ENCODE results near the gene RPTOR. TPM values are rescaled to one million over a fixed set of nuclear protein-coding genes. Genes with fewer than 3 reads are reported as not detected.

The RPTOR gene
- total RNA-seq, 1 donor = 27.9 TPM

DNA sequence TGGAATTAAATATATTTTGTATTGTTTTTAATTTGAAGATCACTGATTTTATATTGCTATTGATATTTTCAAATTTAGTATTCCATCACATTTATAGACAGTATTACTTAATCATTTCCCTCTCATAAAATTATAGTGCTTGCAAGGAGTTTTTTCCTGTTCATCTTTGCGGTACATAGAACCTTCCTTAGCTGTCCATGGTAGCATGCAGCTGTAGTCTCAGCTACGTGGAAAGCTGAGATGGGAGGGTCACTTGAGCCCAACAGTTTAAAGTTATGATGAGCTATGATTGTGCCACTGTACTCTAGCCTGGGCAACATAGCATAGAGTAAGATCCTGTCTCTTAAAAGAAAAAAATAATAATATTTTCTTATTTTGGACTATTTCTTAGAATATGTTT lies 231.2 kb downstream of the RPTOR start:
- Histone ChIP-seq H3K9me3 (ENCODE audit: low read depth, low read length) (no peaks in the 10 kb centered on the region), H3K27me3 (ENCODE audit: insufficient read depth, low read length) (no peaks in the 10 kb centered on the region), H3K4me1 (ENCODE audit: insufficient read depth, low read length) (peaks cover 10% of the 10 kb centered on the region), H3K4me3 (ENCODE audit: insufficient read depth, low read length) (no peak overlapping the region), H3K27ac (ENCODE audit: low read depth, low read length) (no peak overlapping the region), H3K36me3 (ENCODE audit: insufficient read depth, low read length) (peaks cover 6% of the 10 kb centered on the region), H3K79me2 (ENCODE audit: insufficient read depth, low read length) (no peaks in the 10 kb centered on the region), H4K20me1 (ENCODE audit: insufficient read depth, low read length) (no peaks in the 10 kb centered on the region), H2AFZ (ENCODE audit: low read length) (no peak overlapping the region), H3K4me2 (ENCODE audit: insufficient read depth, low read length) (no peak overlapping the region)
- TF ChIP-seq, protein P1, sequence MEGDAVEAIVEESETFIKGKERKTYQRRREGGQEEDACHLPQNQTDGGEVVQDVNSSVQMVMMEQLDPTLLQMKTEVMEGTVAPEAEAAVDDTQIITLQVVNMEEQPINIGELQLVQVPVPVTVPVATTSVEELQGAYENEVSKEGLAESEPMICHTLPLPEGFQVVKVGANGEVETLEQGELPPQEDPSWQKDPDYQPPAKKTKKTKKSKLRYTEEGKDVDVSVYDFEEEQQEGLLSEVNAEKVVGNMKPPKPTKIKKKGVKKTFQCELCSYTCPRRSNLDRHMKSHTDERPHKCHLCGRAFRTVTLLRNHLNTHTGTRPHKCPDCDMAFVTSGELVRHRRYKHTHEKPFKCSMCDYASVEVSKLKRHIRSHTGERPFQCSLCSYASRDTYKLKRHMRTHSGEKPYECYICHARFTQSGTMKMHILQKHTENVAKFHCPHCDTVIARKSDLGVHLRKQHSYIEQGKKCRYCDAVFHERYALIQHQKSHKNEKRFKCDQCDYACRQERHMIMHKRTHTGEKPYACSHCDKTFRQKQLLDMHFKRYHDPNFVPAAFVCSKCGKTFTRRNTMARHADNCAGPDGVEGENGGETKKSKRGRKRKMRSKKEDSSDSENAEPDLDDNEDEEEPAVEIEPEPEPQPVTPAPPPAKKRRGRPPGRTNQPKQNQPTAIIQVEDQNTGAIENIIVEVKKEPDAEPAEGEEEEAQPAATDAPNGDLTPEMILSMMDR (IDR thresholded peaks at IDR 0.05; ENCODE audit: extremely low read depth, low read depth, low read length) = no peak
- DNase-seq (ENCODE audit: insufficient read length, low spot score, missing footprints) = no peak

DNA sequence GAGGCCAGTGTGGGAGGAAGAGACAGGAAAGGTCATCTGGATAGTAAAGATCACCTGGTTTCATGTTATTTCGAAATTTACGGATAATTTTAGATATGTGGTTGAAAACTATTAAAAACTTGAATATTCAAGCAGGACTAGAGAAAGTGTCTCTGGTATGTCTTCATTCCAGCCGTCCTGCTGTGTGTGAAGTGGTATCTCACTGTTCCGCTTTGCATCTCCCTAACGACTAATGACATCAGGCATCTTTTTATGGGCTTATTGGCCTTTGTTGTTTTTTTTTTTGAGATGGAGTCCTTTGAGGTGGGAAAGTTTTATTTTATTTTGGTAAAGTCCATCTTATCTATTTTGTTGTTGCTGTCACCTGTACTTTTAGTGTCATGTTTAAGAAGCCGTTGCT lies 232.6 kb downstream of the RPTOR start:
- H3K36me3 ChIP-seq (ENCODE audit: insufficient read depth, low read length) = peaks cover 6% of the 10 kb centered on the region
- peaks cover 10% of the 10 kb centered on the region for H3K4me1 ChIP-seq (ENCODE audit: insufficient read depth, low read length)
- no peaks in the 10 kb centered on the region for H3K9me3 ChIP-seq (ENCODE audit: low read depth, low read length)
- no peak overlapping the region for H3K4me2 ChIP-seq (ENCODE audit: insufficient read depth, low read length)
- no peaks in the 10 kb centered on the region for H3K79me2 ChIP-seq (ENCODE audit: insufficient read depth, low read length)
- H3K27ac ChIP-seq (ENCODE audit: low read depth, low read length) = no peak overlapping the region
- no peaks in the 10 kb centered on the region for H4K20me1 ChIP-seq (ENCODE audit: insufficient read depth, low read length)
- no peaks in the 10 kb centered on the region for H3K27me3 ChIP-seq (ENCODE audit: insufficient read depth, low read length)
- no peak overlapping the region for H3K4me3 ChIP-seq (ENCODE audit: insufficient read depth, low read length)
- DNase-seq (ENCODE audit: insufficient read length, low spot score, missing footprints) = no peak
- TF ChIP-seq, protein P1 (IDR thresholded peaks at IDR 0.05; ENCODE audit: extremely low read depth, low read depth, low read length) = no peak
- no peak overlapping the region for H2AFZ ChIP-seq (ENCODE audit: low read length)

DNA sequence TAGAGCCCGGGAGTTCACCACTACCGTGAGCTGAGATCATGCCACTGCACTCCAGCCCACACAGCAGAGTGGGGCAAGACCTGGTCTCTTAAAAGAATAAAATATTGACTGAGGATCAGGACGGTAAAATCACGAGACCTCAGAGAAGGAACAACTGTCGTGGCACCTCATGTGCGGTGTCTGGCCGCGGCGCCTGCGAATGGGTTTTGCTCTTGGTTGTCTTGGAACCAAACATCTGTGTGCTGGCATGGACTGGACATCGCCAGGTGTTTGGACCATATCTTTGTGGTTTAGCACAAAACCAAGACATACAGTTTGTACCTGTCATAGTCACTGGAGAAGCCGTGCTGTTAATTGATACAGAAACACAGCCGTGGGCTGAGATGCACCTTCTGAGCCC lies 234.1 kb downstream of the RPTOR start:
- Histone ChIP-seq H3K27ac (ENCODE audit: low read depth, low read length) (no peak overlapping the region), H2AFZ (ENCODE audit: low read length) (no peak overlapping the region), H3K4me1 (ENCODE audit: insufficient read depth, low read length) (peaks cover 10% of the 10 kb centered on the region), H3K9me3 (ENCODE audit: low read depth, low read length) (no peaks in the 10 kb centered on the region), H4K20me1 (ENCODE audit: insufficient read depth, low read length) (no peaks in the 10 kb centered on the region), H3K27me3 (ENCODE audit: insufficient read depth, low read length) (no peaks in the 10 kb centered on the region), H3K4me3 (ENCODE audit: insufficient read depth, low read length) (no peak overlapping the region), H3K4me2 (ENCODE audit: insufficient read depth, low read length) (no peak overlapping the region), H3K36me3 (ENCODE audit: insufficient read depth, low read length) (peaks cover 6% of the 10 kb centered on the region), H3K79me2 (ENCODE audit: insufficient read depth, low read length) (no peaks in the 10 kb centered on the region)
- no peak for DNase-seq (ENCODE audit: insufficient read length, low spot score, missing footprints)
- TF ChIP-seq, protein P1 (IDR thresholded peaks at IDR 0.05; ENCODE audit: extremely low read depth, low read depth, low read length) = no peak

DNA sequence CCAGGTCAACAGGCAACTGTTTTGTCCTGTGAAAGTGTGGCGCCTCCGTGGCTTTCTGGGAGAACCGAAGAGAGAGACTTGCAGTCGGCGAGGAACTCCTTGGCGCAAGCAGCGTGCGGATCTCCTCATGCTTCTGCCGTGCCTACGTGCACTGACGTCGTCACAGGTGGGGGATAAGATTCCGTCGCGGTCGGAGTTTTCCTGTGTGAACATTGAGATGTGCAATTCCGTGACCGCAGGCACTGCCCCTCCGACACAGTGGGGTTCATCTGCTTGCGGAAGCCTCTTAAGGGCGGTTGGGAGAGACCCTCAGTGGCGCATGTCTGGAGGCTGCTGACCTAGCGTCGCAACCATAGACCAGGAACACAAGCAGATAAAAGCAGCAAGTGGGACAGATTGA lies 234.7 kb downstream of the RPTOR start:
- H3K36me3 ChIP-seq (ENCODE audit: insufficient read depth, low read length) = peaks cover 3% of the 10 kb centered on the region
- no peaks in the 10 kb centered on the region for H4K20me1 ChIP-seq (ENCODE audit: insufficient read depth, low read length)
- no peak overlapping the region for H3K4me2 ChIP-seq (ENCODE audit: insufficient read depth, low read length)
- no peak overlapping the region for H3K4me3 ChIP-seq (ENCODE audit: insufficient read depth, low read length)
- H3K27me3 ChIP-seq (ENCODE audit: insufficient read depth, low read length) = no peaks in the 10 kb centered on the region
- H3K79me2 ChIP-seq (ENCODE audit: insufficient read depth, low read length) = no peaks in the 10 kb centered on the region
- no peak overlapping the region for H2AFZ ChIP-seq (ENCODE audit: low read length)
- no peak overlapping the region for H3K27ac ChIP-seq (ENCODE audit: low read depth, low read length)
- TF ChIP-seq, protein P1 (IDR thresholded peaks at IDR 0.05; ENCODE audit: extremely low read depth, low read depth, low read length) = no peak
- H3K9me3 ChIP-seq (ENCODE audit: low read depth, low read length) = no peaks in the 10 kb centered on the region
- no peak for DNase-seq (ENCODE audit: insufficient read length, low spot score, missing footprints)
- peaks cover 9% of the 10 kb centered on the region for H3K4me1 ChIP-seq (ENCODE audit: insufficient read depth, low read length)
